RPMI8226 (cell line): ENCODE results near the gene EFS.
A peak's percentile ranks its signal among the peaks of the same experiment; 100 is the strongest.
"Not testable (repeated sequence)": the region's sequence is repeated elsewhere in the genome, so short reads cannot be mapped to it uniquely, and the experiment has no call there.

Source experiments
- DNase-seq: peaks from one replicate; pipeline ENCODE4 v3.0.0-alpha.2; 2015

EFS gene

GRCh38 chr14:23356662-23357061 is 8.3 kb downstream of the EFS start:
- DNase-seq = no peak

DNA sequence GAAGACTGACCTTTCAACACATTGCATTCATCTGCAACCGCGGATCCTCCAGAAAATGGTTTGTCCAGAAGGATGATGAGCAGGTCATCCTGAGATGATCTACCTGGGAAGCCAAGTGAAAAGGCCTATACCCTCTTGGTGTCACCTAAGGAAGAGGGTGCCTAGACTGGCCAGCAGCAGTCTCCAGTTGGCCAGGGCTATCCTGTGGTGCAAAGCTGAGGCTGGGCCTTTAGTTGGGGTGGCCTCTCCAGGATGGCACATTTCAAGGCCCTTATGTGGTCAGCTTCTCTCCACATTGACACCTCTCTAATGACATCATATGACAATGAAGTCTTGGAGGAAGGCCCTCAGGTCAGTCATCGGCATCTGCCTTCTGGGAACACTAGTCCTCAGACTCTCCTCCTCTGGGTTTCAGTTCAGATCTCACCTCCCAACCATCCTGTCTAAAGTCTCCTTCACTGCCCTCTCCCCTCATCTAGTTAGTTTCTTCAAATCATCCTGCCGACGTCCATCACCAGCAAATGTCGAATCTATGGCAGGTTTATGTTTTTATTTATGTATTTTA is 9.0 kb downstream of the EFS start:
- peak; percentile 1 for DNase-seq

DNA sequence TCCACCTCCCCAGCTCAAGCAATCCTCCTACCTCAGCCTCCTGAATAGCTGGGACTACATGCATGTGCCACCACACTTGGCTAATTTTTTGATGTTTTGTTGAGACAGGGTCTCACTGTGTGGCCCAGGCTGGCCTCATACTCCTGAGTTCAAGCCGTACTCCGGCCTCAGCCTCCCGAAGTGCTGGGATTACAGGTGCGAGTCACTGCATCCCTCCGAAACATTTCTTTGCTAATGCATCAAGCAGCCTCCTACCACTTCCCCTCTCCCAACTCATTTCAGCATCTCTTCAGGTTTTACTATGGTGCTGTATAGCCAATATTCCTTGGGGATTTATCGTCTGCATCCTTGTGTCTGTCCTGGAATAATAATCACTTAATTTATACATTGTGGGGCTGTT is 10.0 kb downstream of the EFS start:
- DNase-seq = no peak

- no peak for DNase-seq
Measured at GRCh38 chr14:23353433-23353780, 11.6 kb downstream of the EFS start.

DNA sequence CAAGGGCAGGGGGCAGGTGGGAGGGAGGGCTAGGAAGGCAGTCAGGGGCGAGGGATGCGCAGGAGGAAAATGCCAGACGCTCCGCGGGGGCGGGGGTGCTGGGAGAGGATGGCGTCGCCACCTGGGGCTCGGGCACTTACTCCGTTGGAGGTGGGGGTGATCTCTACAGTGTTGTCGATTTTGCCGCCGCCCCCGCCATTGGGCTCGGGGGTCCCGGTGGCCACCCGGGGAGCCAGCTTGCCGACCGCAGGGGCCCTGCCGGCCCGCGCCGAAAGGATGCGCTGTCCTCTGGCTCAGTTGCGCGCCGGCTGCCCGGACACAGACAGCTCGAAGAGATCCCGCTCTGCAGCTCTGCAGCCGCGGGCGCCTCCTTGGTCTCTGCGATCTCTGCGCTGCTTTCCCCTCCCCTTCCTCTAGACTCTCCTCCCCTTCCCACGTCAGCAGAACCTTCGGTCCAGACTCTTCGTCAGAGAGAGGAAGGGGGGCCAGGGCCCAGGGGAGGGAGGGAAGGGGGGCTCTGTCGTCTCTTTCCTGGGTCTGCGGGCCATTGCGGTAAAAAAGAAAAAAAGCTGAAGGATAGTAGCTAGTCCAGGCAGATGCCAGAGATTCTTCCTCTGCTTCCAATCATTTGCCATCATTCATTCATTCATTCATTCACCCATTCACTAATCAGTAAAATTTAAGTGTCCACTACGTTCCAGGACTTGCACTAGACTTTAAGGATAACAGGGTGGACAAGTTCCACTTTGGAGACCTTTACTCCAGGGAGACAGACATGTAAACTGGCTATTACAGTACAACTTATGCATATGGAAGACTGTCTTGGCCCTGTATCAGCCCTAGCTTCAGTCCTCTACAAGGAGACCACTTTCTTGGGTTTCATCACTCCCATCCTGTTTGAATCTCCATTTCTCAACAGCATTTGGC is 12.2 kb downstream of the EFS start, which contains the start of gene SLC22A17:
Gene SLC22A17 (minus strand): TSS at position 382 of the 927 bp plus-strand sequence.
- peak; percentile 30 for DNase-seq

DNA sequence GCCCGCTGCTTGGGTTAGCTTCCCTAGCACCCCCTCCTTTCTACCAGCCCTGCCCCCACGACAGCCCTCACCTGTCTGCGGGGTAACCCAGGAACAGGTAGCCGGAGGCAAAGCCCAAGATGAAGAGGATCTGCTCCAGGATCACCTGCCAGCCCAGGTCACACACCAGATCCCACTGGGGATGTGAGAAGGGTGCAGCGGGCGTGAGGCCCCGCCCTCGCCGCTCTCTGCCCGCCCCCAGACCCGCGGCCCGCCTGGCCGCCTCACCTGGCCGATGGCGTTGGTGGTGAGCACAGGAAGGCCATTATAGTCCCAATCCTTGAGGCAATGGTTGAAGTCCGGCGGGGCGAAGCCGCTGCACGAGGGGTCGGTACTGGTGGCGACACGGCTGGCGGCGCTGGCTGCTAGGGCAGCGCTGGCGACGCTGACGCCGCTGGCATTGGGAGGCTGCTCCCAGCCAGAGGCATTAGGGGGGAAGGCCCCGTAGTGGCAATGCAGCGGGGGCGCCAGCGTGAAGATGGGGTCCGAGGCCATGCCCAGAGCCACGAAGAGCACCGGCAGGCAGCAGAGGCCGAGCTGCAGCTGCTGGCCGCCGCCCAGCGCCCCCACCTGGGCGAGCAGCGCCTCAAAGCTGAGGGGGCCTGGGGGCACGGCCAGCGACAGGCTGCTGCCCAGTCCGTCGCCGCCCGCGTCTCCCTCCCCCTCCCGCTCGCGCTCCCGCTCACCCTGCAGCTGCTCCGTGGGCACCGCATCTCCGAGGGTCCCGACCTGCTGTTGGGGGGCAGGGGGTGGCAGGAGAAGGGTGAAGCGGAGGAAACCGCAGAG is 13.1 kb downstream of the EFS start:
- DNase-seq = no peak

- DNase-seq = no peak
Measured at GRCh38 chr14:23349156-23349845, 15.7 kb downstream of the EFS start.

DNA sequence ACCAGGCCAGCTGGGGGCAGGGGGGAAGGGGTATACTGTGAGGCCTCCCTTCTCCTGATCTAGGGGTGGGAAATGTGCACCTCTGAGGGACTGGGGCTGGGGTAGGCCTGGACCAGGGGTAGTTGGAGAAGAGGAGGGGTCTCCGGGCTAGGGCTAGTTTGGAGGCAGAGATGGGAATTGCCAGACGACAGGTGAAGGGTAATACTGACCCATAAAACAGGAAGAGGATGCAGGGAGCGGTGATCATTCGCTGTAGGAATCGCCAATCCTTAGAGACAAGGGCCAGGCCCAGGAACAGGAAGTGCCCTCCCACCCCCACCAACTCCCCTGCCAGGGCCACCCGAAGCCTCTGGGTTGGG is 16.7 kb downstream of the EFS start:
- no peak for DNase-seq

DNA sequence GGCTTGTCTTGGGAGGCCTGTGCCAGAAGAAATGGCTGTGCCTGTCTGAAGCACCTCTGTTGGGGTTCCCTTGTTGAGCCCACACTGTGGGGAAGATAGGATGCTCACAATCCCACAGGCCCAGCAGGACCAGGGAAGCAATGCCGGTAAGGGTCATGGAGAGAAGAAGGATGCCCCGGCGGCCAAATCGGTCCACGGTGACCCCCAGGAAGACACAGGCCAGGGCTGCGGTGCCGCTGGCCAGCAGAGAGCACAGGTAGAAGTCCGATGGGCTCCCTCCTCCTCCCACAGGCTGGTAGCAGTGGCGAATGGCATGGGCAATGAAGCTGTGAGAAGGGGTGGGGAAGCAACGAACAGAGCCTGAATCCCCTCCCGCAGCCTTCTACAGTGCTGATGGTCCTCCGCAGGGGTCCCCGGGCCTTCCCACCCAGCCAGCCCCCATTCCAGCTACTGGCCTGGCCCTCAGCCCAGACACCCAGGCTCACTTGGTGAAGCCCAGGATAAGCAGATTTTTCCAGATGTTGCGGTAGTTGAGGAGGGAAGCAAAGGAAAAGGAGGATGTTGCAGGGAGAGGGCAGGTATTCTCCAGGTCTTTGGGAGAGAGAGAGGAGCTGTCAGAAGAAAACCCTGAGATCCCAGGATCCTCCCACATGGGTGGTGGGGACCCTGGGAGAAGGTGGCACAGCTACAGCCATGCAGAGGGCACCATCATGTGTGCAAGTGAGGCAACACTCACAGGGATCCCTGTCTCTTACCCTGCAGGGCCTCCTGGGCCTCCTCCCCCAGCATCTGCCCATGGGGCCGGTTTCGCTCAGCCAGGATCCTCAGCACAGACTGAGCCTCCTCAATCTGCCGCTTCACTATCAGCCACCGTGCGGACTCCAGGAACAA is 17.3 kb downstream of the EFS start:
- no peak for DNase-seq

GRCh38 chr14:23346693-23347405 is 18.1 kb downstream of the EFS start:
- no peak for DNase-seq

DNA sequence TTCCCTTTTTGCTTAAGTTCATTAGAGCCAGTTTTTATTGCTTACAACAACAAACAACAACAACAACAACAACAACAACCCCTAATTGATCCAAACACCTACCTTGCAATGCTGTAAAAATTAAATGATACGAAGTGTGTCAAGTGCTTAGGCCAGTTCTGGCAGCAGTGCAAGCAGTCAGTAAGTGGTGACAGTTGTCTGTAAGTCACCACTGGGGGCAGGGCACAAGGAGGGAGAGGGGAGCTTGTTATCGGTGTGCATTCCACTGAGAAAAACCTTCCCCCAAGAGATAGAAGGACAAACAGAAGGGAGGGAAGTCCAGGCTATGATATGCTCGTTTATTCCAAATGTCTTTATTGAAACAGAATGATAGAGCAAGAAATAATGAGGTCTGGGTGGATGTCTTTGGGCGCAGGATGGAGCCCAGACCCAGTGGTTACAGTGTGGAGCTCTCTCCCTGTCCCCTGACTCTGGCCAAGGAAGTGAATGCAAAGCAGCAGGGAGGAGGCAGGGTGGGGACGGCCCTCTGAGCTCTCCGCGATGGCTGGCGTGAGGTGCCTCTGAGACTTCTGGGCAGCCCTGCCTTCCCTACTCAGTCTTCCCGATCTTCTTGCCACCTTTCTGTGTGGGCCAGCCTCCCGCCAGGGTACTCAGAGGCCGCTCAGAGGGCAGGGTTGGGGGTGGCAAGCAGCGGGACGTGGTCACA is 18.8 kb downstream of the EFS start:
- no peak for DNase-seq

GRCh38 chr14:23344481-23344880 is 20.5 kb downstream of the EFS start:
- no peak for DNase-seq

- DNase-seq = no peak
Measured at GRCh38 chr14:23339506-23340268, 25.3 kb downstream of the EFS start.

GRCh38 chr14:23335623-23336022 is 29.3 kb downstream of the EFS start:
- no peak for DNase-seq

DNA sequence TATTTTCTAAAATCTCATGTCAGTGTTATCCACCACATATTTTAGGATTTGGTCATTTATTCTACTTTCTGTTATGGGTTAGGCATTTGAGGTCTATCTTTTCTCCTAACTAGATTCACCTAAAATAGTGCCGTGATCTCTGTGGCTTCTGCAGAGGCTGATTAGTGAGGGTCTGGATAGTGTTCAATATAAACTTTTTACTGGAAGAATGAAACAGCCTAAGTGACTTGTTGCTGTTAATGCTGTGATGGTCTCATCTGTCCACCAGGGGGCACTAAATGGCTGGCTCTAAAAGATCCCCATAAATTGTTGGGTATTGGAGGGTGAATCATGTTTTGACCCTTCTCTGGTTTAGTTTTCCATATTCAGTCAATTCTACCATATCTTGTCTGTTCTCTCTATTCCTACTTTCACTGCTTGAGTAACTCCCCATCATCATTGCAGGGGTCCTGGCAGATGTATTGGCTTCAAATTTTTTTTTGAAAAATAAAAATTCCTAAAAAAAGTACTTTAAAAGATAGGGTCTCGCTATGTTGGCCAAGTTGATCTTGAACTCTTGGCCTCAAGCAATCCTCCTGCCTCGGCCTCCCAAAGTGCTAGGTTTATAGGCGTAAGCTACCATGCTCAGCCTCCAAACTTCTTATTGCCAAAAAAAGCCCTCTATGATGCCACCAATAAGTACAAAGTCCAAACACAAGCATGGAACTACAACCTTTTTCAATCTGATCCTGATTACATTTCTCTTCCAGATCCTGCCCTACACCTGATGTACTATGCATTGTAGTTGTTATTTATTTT is 36.8 kb downstream of the EFS start:
- DNase-seq = peak; percentile 70

DNA sequence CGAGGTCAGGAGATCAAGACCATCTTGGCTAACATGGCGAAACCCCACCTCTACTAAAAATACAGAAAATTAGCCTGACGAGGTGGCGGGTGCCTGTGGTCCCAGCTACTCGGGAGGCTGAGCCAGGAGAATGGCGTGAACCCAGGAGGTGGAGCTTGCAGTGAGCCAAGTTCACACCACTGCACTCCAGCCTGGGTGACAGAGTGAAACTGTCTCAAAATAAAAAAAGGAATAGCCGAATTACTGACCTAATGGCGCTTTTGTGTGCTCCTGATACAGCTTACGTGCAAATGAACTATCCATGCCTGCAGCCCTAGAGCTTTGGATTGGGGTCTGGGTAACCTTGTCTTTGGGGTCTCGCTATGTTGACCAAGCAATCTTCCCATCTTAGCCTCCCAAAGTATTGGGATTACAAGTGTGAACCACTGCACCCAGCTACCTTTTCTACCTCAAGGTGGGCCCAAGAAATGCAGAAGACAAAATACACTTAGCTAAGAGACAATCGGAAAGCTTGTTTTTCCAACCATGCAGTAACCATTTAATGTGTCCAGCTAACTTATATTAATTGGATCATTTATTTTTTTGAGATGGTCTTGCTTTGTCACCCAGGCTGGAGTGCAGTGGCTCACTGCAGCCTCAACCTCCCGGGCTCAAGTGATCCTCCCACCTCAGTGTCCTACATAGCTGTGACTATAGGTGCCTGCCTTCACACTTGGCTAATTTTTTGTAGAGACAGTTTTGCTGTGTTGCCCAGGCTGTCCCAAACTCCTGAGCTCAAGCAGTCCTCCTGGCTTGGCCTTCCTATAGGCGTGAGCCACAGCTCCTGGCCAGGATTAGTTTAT is 38.3 kb downstream of the EFS start:
- no peak for DNase-seq

DNA sequence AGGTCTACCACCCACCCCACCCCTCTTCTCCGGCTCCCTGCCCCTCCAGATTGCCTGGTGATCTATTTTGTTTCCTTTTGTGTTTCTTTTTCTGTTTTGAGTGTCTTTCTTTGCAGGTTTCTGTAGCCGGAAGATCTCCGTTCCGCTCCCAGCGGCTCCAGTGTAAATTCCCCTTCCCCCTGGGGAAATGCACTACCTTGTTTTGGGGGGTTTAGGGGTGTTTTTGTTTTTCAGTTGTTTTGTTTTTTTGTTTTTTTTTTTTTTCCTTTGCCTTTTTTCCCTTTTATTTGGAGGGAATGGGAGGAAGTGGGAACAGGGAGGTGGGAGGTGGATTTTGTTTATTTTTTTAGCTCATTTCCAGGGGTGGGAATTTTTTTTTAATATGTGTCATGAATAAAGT is 39.2 kb downstream of the EFS start:
- not testable (repeated sequence) for DNase-seq

GRCh38 chr14:23324993-23325392 is 40.0 kb downstream of the EFS start:
- no peak for DNase-seq
